ENCODE results near the gene KLF15.

DNA sequence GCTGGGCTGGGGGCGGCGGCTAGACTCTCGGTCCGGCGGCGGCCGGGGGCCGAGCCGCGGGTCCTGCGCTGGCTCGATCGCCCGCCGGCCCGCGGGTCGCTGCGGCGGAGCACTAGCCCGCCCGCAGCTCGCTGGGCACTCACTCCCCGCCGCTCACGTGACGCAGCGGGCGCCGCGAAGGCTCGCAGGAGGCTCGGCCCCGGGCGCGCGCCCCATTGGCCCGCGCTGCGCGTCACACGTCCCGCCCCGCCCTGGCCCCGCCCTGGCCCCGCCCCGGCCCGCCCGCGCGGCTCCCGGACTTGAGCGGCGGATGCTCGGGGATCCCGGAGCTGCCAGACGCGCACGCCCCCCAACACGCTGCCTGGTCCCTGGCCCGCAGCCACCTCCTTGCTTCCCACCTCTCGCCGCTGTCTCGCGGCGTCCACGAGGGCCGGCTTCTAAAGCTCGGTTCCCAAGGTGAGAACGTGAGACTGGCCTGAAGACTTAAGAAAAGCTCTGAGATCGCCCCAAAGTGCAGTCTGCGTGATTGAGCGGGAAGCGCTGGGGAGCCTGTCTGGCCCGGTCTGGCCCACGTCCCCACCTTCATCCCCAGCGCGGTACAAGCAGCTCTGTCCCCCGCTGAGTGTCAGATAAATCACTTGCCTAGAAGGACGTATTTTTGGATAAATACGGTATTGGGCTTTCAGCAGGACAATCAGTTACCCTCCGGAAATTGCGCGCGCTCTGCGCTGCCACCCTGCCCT, at the start of gene KLF15:
- TF ChIP-seq, protein P1, sequence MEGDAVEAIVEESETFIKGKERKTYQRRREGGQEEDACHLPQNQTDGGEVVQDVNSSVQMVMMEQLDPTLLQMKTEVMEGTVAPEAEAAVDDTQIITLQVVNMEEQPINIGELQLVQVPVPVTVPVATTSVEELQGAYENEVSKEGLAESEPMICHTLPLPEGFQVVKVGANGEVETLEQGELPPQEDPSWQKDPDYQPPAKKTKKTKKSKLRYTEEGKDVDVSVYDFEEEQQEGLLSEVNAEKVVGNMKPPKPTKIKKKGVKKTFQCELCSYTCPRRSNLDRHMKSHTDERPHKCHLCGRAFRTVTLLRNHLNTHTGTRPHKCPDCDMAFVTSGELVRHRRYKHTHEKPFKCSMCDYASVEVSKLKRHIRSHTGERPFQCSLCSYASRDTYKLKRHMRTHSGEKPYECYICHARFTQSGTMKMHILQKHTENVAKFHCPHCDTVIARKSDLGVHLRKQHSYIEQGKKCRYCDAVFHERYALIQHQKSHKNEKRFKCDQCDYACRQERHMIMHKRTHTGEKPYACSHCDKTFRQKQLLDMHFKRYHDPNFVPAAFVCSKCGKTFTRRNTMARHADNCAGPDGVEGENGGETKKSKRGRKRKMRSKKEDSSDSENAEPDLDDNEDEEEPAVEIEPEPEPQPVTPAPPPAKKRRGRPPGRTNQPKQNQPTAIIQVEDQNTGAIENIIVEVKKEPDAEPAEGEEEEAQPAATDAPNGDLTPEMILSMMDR (IDR thresholded peaks at IDR 0.05), result no peak
- TF ChIP-seq POLR2A (IDR thresholded peaks at IDR 0.05), result peak in 1 of 2 donors; percentile 91
- peak in 1 of 2 donors; percentile 75 for TF ChIP-seq POLR2AphosphoS5 (IDR thresholded peaks at IDR 0.05; ENCODE audit: insufficient read depth in 1 of 2, low read depth in 1 of 2)

All from vagina (tissue), 2 donors.